ENCODE measurements around the gene RNLS.

Gene RNLS

DNA sequence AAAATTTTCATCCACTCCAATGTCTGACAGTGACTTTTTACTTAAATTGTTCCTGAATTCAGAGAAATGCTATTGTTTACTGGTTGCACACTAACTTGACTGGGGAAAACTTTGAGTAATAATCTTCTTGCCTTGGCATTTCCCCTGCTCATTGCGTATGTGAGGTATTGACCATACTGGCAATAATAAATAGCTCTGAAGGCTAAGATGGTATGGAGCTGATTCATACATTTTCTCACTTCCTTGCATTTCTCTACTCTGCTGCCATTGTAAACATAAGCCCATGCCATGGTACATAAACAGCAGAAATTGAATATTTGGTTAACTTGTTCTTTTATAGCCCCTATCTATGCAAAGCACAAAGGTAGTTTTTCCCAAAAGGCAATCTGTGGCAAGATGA, 290.0 kb downstream of the RNLS start (continued):
- TF ChIP-seq ZBTB17 (tag by site-specific recombination; IDR thresholded peaks at IDR 0.05), result no peak
- TF ChIP-seq ZNF48 (tag by site-specific recombination; IDR thresholded peaks at IDR 0.05), result no peak
- no peak for TF ChIP-seq ZNF24 (tag by site-specific recombination; IDR thresholded peaks at IDR 0.05)
- no peak for TF ChIP-seq ZNF610 (tag by site-specific recombination; IDR thresholded peaks at IDR 0.05; ENCODE audit: borderline replicate concordance)
- no peak for TF ChIP-seq ZNF23 (tag by site-specific recombination; IDR thresholded peaks at IDR 0.05; ENCODE audit: borderline replicate concordance)

DNA sequence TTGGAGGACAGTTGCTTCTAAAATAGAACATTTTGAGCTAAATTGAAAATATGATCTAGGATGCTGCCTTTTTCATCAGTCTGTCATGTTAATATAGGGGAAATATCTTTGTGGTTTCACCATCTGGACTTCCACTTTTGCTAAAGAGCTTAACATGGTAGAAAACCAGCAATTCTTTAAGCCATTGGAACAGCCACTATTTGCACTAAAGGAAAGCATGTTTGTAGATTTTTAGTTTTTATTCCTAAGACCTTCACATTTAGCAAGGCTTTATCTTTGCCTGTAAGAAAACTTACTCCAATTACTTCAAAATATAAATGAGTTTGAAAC, 291.0 kb downstream of the RNLS start:
- Histone ChIP-seq H3K36me3 (ENCODE audit: control insufficient read depth in 2 of 2, insufficient read depth in 1 of 2, low read length in 2 of 2) (no peaks in the 10 kb centered on the region), H3K27ac (ENCODE audit: extremely low read depth, low read depth, low read length) (no peak overlapping the region), H3K9me3 (ENCODE audit: control insufficient read depth, insufficient read depth, low read depth, low read length) (no peaks in the 10 kb centered on the region), H3K4me1 (ENCODE audit: control insufficient read depth, insufficient read depth, low read length) (no peaks in the 10 kb centered on the region), H3K4me3 (ENCODE audit: low read depth, low read length) (no peak overlapping the region)
- TF ChIP-seq TRIM28 (IDR thresholded peaks at IDR 0.05; ENCODE audit: borderline replicate concordance, low read length), result no peak
- TF ChIP-seq KLF1 (tag by site-specific recombination; IDR thresholded peaks at IDR 0.05), result no peak
- no peak for TF ChIP-seq KLF16 (tag by site-specific recombination; IDR thresholded peaks at IDR 0.05)
- no peak for TF ChIP-seq ZNF184 (tag by site-specific recombination; IDR thresholded peaks at IDR 0.05)
- TF ChIP-seq ZFP69B (tag by site-specific recombination; IDR thresholded peaks at IDR 0.05), result no peak
- no peak for TF ChIP-seq ZNF221 (tag by site-specific recombination; IDR thresholded peaks at IDR 0.05; ENCODE audit: borderline replicate concordance)
- TF ChIP-seq ZEB2 (tag by site-specific recombination; IDR thresholded peaks at IDR 0.05), result no peak
- TF ChIP-seq, protein P1, sequence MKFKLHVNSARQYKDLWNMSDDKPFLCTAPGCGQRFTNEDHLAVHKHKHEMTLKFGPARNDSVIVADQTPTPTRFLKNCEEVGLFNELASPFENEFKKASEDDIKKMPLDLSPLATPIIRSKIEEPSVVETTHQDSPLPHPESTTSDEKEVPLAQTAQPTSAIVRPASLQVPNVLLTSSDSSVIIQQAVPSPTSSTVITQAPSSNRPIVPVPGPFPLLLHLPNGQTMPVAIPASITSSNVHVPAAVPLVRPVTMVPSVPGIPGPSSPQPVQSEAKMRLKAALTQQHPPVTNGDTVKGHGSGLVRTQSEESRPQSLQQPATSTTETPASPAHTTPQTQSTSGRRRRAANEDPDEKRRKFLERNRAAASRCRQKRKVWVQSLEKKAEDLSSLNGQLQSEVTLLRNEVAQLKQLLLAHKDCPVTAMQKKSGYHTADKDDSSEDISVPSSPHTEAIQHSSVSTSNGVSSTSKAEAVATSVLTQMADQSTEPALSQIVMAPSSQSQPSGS (tag by site-specific recombination; IDR thresholded peaks at IDR 0.05; ENCODE audit: low read depth), result no peak
- no peak for TF ChIP-seq GLI4 (tag by site-specific recombination; IDR thresholded peaks at IDR 0.05)
- TF ChIP-seq ZNF701 (tag by site-specific recombination; IDR thresholded peaks at IDR 0.05), result no peak
- TF ChIP-seq, protein P2, sequence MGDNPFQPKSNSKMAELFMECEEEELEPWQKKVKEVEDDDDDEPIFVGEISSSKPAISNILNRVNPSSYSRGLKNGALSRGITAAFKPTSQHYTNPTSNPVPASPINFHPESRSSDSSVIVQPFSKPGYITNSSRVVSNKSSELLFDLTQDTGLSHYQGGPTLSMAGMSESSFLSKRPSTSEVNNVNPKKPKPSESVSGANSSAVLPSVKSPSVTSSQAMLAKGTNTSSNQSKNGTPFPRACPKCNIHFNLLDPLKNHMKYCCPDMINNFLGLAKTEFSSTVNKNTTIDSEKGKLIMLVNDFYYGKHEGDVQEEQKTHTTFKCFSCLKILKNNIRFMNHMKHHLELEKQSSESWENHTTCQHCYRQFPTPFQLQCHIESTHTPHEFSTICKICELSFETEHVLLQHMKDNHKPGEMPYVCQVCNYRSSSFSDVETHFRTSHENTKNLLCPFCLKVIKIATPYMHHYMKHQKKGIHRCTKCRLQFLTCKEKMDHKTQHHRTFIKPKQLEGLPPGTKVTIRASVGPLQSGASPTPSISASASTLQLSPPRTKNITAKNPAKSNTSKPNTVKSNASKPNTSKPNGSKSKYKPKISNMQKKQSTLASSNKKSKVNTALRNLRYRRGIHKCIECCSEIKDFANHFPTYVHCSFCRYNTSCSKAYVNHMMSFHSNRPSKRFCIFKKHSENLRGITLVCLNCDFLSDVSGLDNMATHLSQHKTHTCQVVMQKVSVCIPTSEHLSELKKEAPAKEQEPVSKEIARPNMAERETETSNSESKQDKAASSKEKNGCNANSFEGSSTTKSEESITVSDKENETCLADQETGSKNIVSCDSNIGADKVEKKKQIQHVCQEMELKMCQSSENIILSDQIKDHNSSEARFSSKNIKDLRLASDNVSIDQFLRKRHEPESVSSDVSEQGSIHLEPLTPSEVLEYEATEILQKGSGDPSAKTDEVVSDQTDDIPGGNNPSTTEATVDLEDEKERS (tag by site-specific recombination; IDR thresholded peaks at IDR 0.05), result no peak
- no peak for TF ChIP-seq PRDM1 (tag by site-specific recombination; IDR thresholded peaks at IDR 0.05)
- TF ChIP-seq ZNF610 (tag by site-specific recombination; IDR thresholded peaks at IDR 0.05; ENCODE audit: borderline replicate concordance), result no peak
- TF ChIP-seq GLIS2 (tag by site-specific recombination; IDR thresholded peaks at IDR 0.05), result no peak
- TF ChIP-seq ZNF175 (tag by site-specific recombination; IDR thresholded peaks at IDR 0.05), result no peak
- TF ChIP-seq ZNF768 (tag by site-specific recombination; IDR thresholded peaks at IDR 0.05), result no peak
- TF ChIP-seq ZFP41 (tag by site-specific recombination; IDR thresholded peaks at IDR 0.05; ENCODE audit: borderline replicate concordance), result no peak
- no peak for TF ChIP-seq ZSCAN23 (tag by site-specific recombination; IDR thresholded peaks at IDR 0.05)
- TF ChIP-seq ZNF132 (tag by site-specific recombination; IDR thresholded peaks at IDR 0.05; ENCODE audit: borderline replicate concordance), result no peak
- TF ChIP-seq, protein P3, sequence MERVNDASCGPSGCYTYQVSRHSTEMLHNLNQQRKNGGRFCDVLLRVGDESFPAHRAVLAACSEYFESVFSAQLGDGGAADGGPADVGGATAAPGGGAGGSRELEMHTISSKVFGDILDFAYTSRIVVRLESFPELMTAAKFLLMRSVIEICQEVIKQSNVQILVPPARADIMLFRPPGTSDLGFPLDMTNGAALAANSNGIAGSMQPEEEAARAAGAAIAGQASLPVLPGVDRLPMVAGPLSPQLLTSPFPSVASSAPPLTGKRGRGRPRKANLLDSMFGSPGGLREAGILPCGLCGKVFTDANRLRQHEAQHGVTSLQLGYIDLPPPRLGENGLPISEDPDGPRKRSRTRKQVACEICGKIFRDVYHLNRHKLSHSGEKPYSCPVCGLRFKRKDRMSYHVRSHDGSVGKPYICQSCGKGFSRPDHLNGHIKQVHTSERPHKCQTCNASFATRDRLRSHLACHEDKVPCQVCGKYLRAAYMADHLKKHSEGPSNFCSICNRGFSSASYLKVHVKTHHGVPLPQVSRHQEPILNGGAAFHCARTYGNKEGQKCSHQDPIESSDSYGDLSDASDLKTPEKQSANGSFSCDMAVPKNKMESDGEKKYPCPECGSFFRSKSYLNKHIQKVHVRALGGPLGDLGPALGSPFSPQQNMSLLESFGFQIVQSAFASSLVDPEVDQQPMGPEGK (tag by site-specific recombination; IDR thresholded peaks at IDR 0.05), result no peak
- ChIA-PET CTCF (no interaction called here), POLR2A (no interaction called here)
